AG04449 (cell line): Measurements from ENCODE around the gene OTOR.

Experiments
- CTCF ChIA-PET: fragments of 350-600 bp; formaldehyde crosslinking; extraction: SDS; loops from one replicate; lab custom pipeline; 2021; ENCODE audit warnings: antibody characterized with exemption; lab: Yijun Ruan, JAX
- POLR2A ChIA-PET: fragments of 400-600, 350-600 bp; formaldehyde crosslinking; extraction: SDS; loops from one replicate; lab custom pipeline; 2020; ENCODE audit warnings: antibody characterized with exemption, inconsistent platforms; lab: Yijun Ruan, JAX
- DNase-seq: peaks from one replicate; pipeline ENCODE4 v3.0.0-alpha.2; 2010; ENCODE audit warnings: low read depth, low spot score
- H3K4me3 ChIP-seq: 2 replicates; pipeline ENCODE4 v1.5.1; 2011; ENCODE audit warnings: low read depth, mild to moderate bottlenecking, control low read depth, low read length
- CTCF ChIP-seq: IDR thresholded peaks from one replicate; pipeline ENCODE4 v1.5.1; 2011; ENCODE audit warnings: mild to moderate bottlenecking, moderate library complexity, low read length, control low read depth, inconsistent platforms; ENCODE audit not compliant: insufficient read depth; ENCODE audit errors: missing control alignments

The OTOR gene

GRCh38 chr20:16709017-16709416 lies 39.1 kb upstream of the OTOR start:
- no peak overlapping the region for H3K4me3 ChIP-seq
- DNase-seq: no peak
- CTCF ChIA-PET: no interaction called here
- no peak for TF ChIP-seq CTCF
- POLR2A ChIA-PET: no interaction called here

DNA sequence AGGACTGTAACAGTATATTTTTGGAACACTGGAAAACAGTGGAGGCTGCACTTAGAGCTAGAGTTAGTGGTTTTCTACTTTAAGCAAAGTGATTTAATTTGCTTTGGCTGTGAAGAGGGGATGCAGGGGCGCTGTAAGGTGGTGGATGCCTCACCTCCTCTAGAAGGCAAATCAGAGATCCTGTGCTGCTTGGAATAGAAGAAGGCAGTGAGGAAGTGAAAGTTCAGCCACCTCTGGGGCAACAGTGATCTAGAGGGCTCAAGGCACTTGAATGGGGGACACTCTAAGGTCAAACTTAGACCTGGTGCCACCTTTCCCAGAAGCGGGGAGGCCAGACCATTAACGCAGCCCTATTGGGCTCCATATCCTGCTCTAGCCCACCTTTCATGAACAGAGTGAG lies 37.4 kb upstream of the OTOR start:
- POLR2A ChIA-PET: no interaction called here
- TF ChIP-seq CTCF: no peak
- CTCF ChIA-PET: no interaction called here
- H3K4me3 ChIP-seq: no peak overlapping the region
- DNase-seq: no peak

GRCh38 chr20:16711661-16712258 lies 36.4 kb upstream of the OTOR start:
- CTCF ChIA-PET: no interaction called here
- DNase-seq: no peak
- TF ChIP-seq CTCF: no peak
- no peak overlapping the region for H3K4me3 ChIP-seq
- POLR2A ChIA-PET: no interaction called here

DNA sequence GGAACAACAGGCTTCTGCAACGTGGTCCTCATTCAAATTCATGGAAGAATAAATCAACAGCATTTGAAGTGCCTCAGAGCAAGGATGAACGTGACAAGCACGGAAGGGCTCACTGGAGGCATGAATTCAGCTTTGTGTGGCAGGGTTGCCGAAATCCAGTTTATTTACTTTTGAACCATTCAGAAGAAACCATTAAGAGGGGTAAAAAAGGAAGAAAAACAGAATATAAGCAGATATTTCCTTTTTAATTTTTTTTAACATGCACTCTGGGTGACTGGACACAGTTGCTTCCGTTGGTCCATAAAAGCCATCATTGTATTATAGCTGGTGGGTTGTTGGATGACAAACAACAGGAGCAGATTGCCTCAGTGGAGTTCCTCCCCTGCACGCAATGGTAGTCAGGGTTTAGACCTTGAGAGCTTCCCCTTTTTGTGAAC lies 35.6 kb upstream of the OTOR start:
- H3K4me3 ChIP-seq: no peak overlapping the region
- POLR2A ChIA-PET: no interaction called here
- no peak for TF ChIP-seq CTCF
- no peak for DNase-seq
- CTCF ChIA-PET: no interaction called here

DNA sequence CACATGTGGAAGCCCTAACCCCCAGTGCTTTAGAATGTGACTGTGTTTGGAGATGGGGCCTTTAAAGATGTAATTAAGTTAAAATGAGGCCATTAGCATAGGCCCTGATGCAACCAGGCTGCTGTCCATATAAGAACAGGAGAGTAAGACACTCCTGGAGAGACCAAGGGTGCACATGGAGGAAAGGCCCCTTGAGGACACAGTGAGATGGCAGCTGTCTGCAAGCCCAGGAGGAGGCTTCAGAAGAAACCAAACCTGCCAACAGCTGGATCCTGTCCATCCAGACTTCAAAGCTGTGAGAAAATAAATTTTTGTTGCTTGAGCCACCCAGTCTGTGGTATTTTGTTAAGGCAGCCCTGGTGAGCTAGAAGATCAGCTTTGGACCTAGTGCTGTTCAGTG lies 35.1 kb upstream of the OTOR start:
- ChIA-PET CTCF (no interaction called here), POLR2A (no interaction called here)
- no peak overlapping the region for H3K4me3 ChIP-seq
- no peak for DNase-seq
- TF ChIP-seq CTCF: no peak

DNA sequence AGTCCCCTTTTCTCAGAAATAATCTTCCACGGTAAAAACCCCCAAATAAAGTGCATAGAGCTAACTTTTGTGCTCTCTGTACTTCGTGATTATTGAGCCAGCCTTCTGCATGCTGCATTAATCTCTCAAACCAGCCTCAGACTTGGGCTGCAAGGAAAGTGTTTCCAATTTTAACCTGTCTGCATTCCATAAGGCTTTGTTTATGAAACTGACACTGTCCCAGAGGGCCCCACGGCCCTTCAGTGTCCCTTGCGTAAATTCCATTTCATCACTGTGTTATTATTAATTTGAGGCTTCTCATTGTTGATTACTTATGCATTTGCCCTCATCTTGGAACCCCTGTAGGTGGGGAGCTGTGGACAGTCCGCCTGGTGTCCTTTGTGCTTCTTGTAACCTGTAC lies 33.9 kb upstream of the OTOR start:
- POLR2A ChIA-PET: no interaction called here
- H3K4me3 ChIP-seq: no peak overlapping the region
- TF ChIP-seq CTCF: no peak
- DNase-seq: no peak
- CTCF ChIA-PET: no interaction called here
